DOHH2 (cell line): ENCODE results near the gene DOP1B.

Experiments
- EZH2phosphoT487 ChIP-seq: fragments of 200-600 bp; sonication (generic); IDR thresholded peaks from 2 replicates; pipeline ENCODE4 v1.6.1; 2017; ENCODE audit warnings: borderline replicate concordance, mild to moderate bottlenecking, antibody characterized with exemption, low read length, moderate library complexity, mixed read lengths
- TF ChIP-seq, protein P1 (sequence below): fragments of 200-600 bp; sonication (generic); IDR thresholded peaks from one replicate; pipeline ENCODE4 v1.5.1; 2014; ENCODE audit warnings: antibody characterized with exemption, mild to moderate bottlenecking, low read depth, low read length; ENCODE audit not compliant: poor library complexity, severe bottlenecking

GRCh38 chr21:36124395-36124794, 32.2 kb upstream of the DOP1B start:
- TF ChIP-seq, protein P1, sequence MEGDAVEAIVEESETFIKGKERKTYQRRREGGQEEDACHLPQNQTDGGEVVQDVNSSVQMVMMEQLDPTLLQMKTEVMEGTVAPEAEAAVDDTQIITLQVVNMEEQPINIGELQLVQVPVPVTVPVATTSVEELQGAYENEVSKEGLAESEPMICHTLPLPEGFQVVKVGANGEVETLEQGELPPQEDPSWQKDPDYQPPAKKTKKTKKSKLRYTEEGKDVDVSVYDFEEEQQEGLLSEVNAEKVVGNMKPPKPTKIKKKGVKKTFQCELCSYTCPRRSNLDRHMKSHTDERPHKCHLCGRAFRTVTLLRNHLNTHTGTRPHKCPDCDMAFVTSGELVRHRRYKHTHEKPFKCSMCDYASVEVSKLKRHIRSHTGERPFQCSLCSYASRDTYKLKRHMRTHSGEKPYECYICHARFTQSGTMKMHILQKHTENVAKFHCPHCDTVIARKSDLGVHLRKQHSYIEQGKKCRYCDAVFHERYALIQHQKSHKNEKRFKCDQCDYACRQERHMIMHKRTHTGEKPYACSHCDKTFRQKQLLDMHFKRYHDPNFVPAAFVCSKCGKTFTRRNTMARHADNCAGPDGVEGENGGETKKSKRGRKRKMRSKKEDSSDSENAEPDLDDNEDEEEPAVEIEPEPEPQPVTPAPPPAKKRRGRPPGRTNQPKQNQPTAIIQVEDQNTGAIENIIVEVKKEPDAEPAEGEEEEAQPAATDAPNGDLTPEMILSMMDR = no peak
- no peak for TF ChIP-seq EZH2phosphoT487
